Left renal pelvis (tissue), 4 donors: ENCODE measurements around the gene ERCC1. TPM values are rescaled to one million over a fixed set of nuclear protein-coding genes. Genes with fewer than 3 reads are reported as not detected.

Experiments used
- DNase-seq, 4 donors: peaks; one replicate each; pipeline ENCODE4 v3.0.0-alpha.2; 2013; ENCODE audit warnings: low read depth in 4 of 4, low spot score in 3 of 4
- polyA plus RNA-seq, 4 donors: library from polyadenylated mRNA; unstranded; fragments of 120-200 nt; gene quantifications; one replicate each; pipeline ENCODE4 v1.2.1, GENCODE V29; 2013; ENCODE audit not compliant: insufficient read length in 4 of 4

The ERCC1 gene
- polyA plus RNA-seq, 4 donors = 70.0 to 92.5 (median 79.3) TPM

- peak; percentile 99 for DNase-seq
Observed at GRCh38 chr19:45370410-45371204, 53.1 kb downstream of the ERCC1 start, which contains the start of gene ERCC2. ERCC2 (minus strand) TSS chr19:45370573; CDS start chr19:45370540, 33 bp downstream.

GRCh38 chr19:45368737-45369340, 54.9 kb downstream of the ERCC1 start:
- DNase-seq = no peak

- no peak for DNase-seq
Observed at GRCh38 chr19:45368127-45368526, 55.6 kb downstream of the ERCC1 start.

- DNase-seq = no peak
Observed at GRCh38 chr19:45364696-45365095, 59.0 kb downstream of the ERCC1 start.

GRCh38 chr19:45363861-45364459, 59.8 kb downstream of the ERCC1 start:
- no peak for DNase-seq

- DNase-seq = no peak
Observed at GRCh38 chr19:45362291-45362690, 61.4 kb downstream of the ERCC1 start.

- DNase-seq = no peak
Observed at GRCh38 chr19:45361608-45362007, 62.1 kb downstream of the ERCC1 start.

GRCh38 chr19:45358213-45358792, 65.4 kb downstream of the ERCC1 start:
- DNase-seq = no peak

- DNase-seq = no peak
Observed at GRCh38 chr19:45357445-45357783, 66.3 kb downstream of the ERCC1 start.

Other genes starting within 250 kb of the ERCC1 start
- 10 to 100 TPM; 11.6 to 48.6 (median 30.8) TPM for gene TRAPPC6A, start 245.7 kb downstream of the ERCC1 start, polyA plus RNA-seq
- 10 to 100 TPM in 1 of 4 donors, 1 to 10 TPM in 3; 6.7 to 10.1 (median 9.2) TPM for gene BLOC1S3, start 245.1 kb downstream of the ERCC1 start, polyA plus RNA-seq
- 10 to 100 TPM in 1 of 4 donors, 1 to 10 TPM in 3; 4.4 to 10.7 (median 7.1) TPM for gene EXOC3L2, start 178.5 kb downstream of the ERCC1 start, polyA plus RNA-seq
- gene MARK4, start 172.6 kb downstream of the ERCC1 start, polyA plus RNA-seq = 10 to 100 TPM; 33.2 to 45.1 (median 38.6) TPM
- under 1 TPM; 0.26 to 0.60 (median 0.41) TPM for gene CKM, start 101.0 kb downstream of the ERCC1 start, polyA plus RNA-seq
- 1 to 10 TPM in 2 of 4 donors, under 1 TPM in 2; 0.27 to 2.1 (median 1.3) TPM for gene KLC3, start 83.2 kb downstream of the ERCC1 start, polyA plus RNA-seq
- gene ERCC2, start 53.3 kb downstream of the ERCC1 start, polyA plus RNA-seq = 10 to 100 TPM; 24.9 to 39.9 (median 31.8) TPM
- 10 to 100 TPM in 1 of 4 donors, 1 to 10 TPM in 3; 8.3 to 16.4 (median 9.1) TPM for gene PPP1R13L, start 18.8 kb downstream of the ERCC1 start, polyA plus RNA-seq
- gene POLR1G, start 17.3 kb downstream of the ERCC1 start, polyA plus RNA-seq = 1 to 10 TPM; 2.6 to 5.1 (median 3.6) TPM
- 1,000 to 10,000 TPM in 1 of 4 donors, 10 to 100 TPM in 1, 1 to 10 TPM in 2; 4.3 to 1,673 (median 9.8) TPM for gene FOSB, start 44.1 kb upstream of the ERCC1 start, polyA plus RNA-seq
- 10 to 100 TPM in 1 of 4 donors, 1 to 10 TPM in 3; 7.3 to 11.7 (median 8.2) TPM for gene RTN2, start 73.1 kb upstream of the ERCC1 start, polyA plus RNA-seq
- under 1 TPM in 3 of 4 donors, not detected in 1; 0.20 to 0.71 (median 0.56) TPM for gene PPM1N, start 74.5 kb upstream of the ERCC1 start, polyA plus RNA-seq
- gene VASP, start 83.6 kb upstream of the ERCC1 start, polyA plus RNA-seq = 10 to 100 TPM; 41.8 to 58.4 (median 53.4) TPM
- gene OPA3, start 160.9 kb upstream of the ERCC1 start, polyA plus RNA-seq = 10 to 100 TPM in 2 of 4 donors, 1 to 10 TPM in 2; 6.4 to 10.9 (median 10.1) TPM
- gene GPR4, start 178.3 kb upstream of the ERCC1 start, polyA plus RNA-seq = 1 to 10 TPM; 2.9 to 5.1 (median 4.3) TPM
- 10 to 100 TPM; 13.8 to 29.3 (median 19.0) TPM for gene EML2, start 215.5 kb upstream of the ERCC1 start, polyA plus RNA-seq
- gene GIPR, start 244.3 kb upstream of the ERCC1 start, polyA plus RNA-seq = 1 to 10 TPM in 1 of 4 donors, under 1 TPM in 3; 0.33 to 1.2 (median 0.56) TPM